Stimulated activated CD8-positive, alpha-beta memory T cell treated with anti-CD3 and anti-CD28 coated beads, Interleukin-12 subunit alpha, Interleukin-12 subunit beta, amount 100 ng/mL, for 4 hours (primary cell): ENCODE results near the gene NDUFS7.
A peak's percentile ranks its signal among the peaks of the same experiment; 100 is the strongest.

Experiments
- DNase-seq: peaks from one replicate; pipeline ENCODE4 v3.0.0-alpha.2; 2020; ENCODE audit warnings: low read depth

The NDUFS7 gene

DNA sequence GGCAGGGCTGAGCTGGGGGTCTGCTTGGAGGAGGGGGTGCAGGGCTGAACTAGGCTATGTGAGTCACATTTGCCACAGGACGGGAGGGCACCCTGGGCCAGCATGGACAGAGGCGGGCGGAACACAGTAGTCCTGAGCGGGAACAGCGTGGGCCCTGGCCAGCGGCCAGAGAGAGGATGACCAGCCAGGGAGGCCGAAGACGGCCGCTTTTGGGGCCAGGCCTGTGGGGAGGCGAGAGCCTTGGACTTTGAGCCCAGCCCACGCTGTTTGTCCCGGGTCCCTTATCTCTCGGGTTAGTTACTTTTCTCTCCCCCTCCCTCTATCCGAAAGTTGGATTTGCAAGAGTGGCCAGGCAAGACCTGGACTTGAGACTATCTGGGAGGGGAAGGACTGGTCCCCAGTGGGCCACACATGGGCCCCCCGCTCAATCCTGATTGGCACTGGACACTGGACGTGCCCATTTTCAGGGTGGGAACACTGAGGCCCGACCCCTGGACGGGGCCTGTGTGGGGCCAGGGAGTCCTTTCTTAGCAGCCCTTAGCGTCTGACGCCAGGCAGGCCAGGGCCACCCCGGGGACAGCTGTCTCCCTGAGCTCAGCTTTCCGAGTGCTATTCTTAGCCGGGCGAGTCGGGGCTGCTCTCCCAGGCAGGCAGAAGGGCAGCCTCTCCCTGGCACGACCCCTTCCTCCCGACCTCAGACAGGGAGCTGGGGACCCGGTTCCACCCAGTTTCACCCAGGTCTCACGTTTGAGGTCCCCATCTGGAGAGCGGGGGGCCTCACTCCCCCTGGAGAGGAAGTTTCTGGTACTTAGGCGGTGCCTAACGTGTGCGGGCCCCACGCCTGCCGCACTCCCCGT is 16.8 kb downstream of the NDUFS7 start:
- DNase-seq, result no peak

DNA sequence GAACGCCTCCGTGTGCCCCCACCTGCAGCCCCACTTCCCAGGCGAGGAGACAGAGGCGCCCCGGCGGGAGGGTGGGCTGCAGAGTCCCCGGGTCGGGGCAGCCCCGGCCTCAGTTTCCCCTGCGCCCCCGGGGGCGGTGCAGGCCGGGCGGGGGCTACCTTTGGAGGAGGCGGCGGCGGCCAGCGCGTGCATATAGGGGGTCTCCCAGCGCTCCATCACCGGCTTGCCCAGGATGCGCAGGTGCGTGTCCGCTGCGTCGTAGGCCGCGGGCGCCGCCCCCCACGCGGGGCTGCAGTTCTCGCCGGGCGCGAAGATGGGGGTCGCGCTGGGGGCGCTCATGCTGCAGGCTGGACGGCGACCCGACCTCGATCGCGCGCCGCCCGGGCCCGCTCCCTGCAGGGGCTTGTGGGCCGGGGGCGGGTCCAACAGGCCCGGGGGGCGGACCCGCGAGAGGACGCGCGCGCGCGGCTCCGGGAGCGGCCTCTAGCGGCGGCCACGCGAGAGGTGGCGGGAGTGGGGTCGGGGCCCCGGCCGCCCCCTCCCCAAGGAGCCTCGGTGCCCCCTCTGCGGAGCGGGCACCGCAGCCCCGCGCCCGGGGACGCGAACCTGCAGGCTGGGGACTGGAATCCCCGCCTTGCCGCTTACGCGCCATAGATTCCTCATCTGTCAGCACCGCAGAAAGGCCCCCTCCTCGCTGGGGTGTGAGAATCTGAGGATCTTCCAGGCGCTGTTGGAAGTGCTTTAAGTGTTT is 17.6 kb downstream of the NDUFS7 start, which contains the start of gene GAMT:
Gene GAMT, minus strand, starts transcription at position 405 of the 751 bp plus-strand sequence. Its CDS starts 66 bp downstream, at position 339.
- DNase-seq, result peak; percentile 43

DNA sequence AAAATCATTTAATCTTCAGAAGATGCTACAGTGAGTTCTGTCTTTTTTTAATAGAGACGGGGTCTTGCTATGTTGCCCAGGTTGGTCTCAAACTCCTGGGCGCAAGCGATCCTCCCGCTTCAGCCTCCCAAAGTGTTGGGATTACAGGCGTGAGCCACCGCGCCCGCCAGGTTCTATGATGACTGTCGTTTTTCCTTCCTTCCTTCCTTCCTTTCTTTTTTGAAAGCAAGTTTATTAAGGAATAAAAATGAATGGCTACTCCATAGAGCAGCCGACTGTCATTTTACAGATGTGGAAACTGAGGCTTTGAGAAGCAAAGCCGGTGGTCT is 18.1 kb downstream of the NDUFS7 start:
- no peak for DNase-seq

DNA sequence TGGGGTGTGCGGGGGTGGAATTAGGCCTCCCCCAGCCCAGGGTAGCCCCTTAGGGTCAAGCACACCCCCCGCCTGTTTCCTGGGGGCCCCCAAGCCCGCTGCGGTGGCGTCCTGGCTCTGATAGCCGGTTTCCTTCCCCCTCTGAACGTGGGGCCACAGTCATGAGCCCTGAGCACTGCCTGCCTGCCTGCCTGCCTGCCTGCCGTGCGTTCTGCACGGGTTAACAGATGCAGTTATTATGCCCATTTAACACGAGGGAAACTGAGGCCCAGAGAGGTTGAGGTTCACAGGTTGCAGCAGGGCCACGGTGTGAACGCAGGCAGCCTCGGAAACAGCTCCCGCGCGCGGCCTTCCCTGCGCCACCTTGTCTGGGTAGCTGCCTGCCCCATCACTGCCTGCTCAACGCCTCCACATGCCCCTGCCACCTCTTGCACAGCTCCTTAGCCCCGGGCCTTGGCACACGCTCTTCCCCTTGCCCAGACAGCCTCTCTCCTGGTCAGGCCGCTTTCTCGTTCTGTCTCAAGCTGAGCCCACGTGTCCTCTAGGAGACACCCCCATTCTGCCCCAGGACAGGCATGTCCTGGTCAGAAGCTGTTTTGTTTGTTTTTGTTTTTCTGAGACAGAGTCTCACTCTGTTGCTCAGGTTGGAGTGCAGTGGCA is 18.8 kb downstream of the NDUFS7 start:
- DNase-seq, result no peak

DNA sequence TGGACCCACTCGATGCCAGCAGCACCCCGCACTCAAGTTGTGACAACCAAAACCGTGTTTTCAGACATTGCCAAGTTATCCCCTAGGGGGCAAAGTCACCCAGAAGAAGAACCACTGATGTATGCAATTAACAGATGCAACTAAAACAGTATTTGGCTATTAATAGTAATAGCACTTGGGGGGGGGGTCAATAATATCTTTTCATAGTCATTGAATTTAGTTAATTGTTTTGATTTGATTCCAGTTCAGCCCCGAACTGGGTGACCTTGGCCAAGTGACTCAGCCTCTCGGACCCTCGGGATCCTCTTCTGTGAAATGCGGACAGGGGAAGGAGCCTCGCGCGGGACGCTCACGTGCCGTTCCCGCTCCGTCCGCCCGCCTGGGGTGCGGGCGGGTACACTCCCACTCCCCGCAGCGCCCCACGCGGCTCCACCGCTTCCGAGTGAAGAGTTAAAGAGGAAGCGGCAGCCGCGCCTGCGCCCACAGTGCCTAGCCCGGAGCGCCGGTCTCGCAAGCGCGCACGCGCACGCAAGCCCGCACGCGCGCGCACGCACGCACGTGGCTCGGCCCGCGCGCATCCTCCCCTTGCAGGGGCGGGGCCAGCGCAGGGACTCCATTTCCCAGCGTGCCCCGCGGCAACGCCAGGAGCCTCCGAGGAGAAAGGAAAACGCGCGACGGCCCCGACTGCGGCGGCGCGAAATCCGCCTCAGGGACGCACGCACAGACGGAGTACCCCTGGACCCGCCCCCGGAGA is 23.2 kb downstream of the NDUFS7 start:
- peak; percentile 100 for DNase-seq

DNA sequence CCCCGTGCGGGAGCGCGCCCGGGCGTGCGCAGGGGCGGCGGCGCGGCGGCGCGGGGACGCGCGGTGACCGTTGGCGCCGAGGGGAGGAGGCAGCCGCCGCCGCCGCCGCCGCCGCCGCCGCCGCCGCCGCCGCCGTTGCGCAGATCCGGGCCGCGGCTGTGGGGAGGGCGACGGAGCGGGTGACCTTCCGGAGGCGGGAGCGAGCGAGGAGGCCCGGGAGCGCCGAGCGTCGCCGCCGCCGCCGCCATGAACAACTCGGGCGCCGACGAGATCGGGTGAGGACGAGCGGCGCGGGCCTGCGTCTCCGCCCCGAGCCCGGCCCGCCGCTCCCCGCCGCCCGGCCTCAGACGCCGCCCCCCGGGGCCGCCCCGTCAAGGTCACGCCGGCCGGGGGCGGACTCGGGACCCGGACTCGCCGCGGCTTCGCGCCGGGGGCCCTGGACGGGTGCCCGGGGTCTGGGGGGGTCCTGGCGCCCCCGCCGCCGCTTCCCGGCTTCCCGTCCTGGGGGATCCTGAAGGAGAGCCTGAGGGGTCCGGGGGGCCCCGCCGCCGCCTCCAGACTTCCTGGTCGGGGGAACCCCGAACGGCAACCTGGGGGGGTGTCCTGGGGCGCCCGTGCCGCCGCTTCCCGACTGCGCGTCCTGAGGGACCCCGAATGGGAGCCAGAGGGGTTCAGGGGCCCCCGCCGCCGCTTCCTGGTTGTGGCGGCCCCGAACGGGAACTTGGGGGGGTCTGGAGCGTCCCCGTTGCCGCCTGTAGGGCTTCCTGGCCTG is 24.0 kb downstream of the NDUFS7 start, which contains the start of gene DAZAP1:
Gene DAZAP1, plus strand, starts transcription at position 59 of the 772 bp plus-strand sequence. Its CDS starts 188 bp downstream, at position 247.
- DNase-seq, result peak; percentile 43

DNA sequence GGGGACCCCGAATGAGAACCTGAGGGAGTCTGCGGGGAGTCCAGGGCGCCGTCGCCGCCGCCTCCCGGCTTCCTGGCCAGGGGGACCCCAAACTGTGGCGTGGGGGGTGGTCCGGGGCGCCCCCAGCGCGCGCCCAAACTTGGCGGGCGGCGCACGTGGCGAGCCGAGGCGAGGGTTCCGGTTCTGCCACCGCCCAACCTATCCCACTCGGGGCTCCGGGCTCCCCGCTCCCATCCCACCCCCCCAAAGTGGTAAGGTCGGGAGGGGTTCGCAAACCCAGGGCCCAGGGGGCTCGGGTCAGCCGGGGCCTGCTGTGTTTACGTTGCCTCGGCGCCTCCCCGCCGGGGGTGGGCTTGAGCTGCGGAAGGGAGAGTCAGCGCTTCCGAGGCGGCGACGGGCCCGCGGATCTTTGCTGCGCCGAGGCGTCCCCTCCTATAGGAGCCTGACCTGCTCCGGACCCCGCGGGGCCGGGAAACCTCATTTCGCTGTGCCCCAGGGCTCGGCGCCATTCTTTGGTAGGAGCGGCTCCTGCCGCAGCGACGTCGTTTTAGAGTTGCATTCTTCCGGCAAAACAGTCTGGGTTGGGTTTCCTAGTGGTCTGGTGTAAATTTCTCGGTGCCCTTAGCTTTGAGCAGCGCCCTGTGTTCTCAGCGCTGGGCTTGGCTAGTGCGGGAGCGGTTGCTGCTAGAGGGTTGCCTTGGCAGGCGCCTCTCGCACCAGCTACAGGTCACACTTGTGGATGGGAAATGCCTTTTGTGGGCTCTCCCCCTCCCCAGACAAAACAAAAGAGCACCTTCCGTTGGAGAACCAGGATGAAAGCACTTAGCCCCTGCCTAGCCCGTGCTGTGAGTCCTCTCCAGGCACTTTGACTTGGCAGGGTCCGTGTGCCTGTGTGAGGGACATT is 24.8 kb downstream of the NDUFS7 start:
- DNase-seq, result peak; percentile 42

DNA sequence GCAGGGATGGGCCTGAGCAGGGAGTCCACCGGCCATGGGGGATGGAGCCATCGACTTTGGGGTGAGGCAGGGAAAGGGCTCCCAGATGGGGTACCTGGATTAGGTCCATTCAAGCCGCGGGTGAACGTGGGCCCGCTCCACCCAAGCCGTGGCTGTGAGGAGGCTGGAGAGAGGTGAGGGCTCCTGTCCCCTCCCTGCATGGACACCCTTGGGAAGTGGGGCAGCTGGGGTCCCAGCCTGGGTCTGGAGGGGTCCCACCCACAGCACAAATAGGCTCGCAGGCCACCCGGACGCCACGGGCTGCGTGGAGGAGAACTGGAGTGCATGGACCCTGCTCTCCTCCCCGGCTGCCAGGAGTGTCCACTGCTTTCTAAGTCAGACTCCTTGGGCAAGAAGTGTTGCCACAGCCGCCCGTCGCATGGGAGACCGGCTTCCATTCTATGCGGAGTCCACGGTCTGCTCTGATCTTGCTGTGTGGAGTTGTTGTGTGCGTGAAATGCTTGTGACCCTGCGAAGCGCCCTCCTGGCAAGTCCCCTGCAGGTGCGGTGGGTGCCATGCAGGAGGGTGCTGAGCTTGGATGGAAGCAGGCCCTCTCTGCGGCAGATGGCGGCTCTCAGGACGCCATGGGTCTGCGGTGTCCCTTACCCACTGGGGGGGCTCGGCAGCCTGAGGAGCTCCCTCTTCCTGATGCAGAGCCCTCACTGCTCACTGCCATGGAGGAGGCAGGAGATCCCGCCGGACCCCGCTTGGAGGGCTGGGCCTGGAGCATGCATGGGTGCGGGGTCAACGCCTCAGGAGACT is 25.7 kb downstream of the NDUFS7 start:
- DNase-seq, result no peak

DNA sequence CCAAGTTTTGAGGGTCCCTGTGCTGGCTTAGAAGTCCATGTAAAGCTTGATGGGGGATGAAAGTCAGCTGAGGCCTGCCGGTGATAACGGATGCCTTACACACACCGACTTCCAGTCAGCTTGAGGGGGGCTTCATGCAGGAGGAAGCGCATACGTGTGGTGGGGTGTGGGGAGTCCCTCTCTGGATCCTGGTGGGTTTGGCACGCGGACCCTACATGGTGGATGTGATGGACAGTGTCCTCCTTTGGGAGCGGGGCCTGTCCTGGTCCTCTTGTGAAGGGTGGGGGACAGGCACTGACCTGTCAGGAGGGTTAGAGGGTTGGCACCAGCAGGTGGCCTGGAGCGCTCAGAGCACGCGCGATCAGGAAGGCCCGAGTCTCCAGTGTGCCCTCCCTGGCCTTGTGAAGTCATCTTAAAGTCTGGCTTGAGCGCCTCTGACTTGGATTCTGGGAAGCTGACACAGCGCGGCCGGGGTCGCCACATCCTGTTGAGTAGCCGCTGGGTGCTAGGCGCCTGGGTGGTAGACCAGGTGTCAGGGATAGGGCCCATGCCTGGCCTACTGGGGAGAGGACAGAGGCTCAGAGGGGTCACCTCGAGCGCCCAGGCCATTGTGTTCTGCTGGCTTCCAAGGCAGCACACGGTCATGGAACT is 26.6 kb downstream of the NDUFS7 start:
- DNase-seq, result no peak

DNA sequence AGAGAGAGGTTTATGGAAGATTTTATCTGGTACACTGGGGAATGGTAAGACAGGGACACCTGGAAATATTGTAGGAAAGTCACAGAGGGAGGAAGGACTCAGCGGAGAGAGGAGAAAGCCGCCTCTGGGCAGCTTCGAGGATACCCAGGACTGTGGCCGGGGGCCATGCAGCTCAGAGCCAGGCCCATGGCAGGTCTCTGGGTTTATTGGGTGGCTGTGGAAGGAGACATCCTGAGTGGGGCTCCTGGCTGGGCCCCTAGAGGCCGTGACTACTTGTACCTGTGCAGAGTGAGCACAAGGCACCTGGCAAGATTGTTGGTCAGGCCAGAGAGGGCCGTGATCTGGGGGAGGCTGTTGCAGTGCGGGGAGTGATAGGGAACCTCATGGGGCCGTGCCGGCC is 27.1 kb downstream of the NDUFS7 start:
- DNase-seq, result no peak

DNA sequence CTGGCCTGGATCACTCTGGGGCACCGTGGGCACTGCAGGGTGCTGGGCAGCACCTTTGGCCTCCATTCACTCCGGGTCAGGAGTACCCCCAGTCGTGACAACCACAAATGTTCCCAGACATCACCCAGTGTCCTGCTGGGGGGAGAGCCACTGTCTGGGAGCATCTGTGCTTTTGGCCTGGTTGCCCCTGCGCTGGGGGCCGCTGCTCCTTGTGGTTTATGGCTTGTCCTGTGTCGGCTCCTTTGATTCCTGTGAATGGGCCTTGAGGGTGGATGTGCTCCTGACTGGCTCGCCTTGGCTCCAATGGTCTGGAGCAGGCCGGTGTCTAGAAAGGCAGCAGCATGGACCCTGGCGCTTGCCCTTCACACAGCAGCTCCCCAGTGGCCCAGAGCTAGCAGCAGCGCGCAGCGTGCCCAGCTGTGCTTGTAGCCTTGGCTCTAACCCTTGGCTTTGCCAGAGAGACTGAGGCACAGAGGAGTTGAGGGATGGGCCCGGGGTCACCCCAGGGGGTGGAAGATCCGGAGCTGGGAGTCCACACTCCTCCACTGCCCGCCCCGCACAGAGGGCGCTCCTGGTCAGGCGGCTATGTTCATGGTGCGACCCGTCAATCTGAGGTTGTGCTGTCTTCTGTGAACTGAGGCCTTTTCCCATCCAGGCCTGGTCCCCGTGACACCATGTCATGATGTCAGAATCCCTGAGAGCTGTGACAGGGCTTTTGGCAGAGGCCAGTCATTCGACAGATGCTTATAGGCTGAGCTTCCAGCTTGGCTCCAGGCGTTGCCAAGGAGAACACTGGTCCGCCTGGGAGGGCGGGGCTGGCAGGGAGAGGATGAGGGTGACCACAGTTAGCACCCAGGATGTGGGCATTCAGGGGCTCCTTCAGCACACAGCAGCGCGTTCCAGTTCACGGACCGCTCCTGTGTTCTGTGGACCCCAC is 27.8 kb downstream of the NDUFS7 start:
- DNase-seq, result no peak

DNA sequence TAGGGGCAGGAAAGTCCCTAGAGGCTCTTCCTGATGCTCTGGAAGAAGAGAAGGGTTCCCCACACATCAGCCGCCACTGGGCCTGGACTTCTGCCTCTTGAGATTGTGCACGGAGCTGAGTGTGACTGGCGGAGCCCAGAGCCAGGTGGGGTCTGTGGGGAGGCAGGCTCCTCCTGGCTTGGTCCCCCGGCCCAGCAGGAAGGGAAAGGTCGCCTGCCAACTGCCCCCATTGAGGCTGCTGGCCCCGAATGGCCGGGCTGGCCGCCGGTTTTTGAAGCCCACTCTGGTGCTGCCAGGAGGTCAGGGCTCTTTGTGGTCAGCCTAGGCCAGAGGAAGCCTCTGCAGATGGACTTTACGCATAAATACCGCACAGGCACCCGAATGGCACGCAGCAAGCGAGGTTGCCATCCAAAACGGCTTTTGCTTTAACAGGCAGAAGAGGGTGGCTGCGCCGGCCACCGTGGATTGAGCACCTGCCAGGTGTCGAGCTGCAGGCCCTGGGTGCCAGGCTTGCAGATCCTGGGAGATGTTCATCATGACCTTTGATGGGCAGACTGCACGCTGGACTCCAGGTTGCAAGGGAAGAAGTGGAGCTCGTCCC is 28.7 kb downstream of the NDUFS7 start:
- DNase-seq, result no peak

DNA sequence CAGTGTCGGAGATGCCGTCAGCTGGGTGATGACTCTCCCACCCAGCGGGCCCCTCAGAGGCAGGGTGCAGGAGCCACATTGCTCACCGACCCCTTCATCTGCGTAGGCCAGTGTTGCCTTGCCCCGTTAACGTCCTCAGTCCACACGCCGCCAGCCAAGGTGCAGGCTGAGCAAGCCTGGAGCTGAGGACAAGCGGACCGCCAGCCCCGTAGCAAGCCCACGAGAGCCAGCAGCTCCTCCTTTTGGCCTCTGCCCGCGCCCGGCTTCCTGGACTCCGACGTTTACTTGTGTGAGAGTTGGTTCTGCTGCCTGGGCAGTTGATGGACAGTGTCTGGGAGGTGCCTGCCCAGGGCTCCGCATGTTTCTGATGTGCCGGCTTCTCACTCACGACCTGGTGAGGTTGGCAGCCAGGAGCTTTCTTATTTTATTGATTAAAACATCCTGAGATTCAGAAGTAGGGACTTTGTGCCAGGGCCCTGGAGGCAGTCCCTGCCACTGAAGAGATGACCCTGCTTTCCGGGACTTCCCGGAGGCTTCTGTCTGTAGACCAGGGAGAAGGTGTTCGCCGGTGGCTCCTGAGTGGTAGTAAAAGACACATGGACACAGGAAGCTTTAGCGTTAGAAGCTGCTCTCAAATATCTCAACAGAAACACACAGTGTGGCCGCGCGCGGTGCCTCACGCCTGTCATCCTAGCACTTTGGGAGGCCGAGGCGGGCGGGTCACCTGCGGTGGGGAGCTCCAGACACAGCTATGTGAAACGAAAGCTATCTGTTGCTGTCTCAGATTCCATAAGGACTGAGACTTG is 29.5 kb downstream of the NDUFS7 start:
- DNase-seq, result no peak

DNA sequence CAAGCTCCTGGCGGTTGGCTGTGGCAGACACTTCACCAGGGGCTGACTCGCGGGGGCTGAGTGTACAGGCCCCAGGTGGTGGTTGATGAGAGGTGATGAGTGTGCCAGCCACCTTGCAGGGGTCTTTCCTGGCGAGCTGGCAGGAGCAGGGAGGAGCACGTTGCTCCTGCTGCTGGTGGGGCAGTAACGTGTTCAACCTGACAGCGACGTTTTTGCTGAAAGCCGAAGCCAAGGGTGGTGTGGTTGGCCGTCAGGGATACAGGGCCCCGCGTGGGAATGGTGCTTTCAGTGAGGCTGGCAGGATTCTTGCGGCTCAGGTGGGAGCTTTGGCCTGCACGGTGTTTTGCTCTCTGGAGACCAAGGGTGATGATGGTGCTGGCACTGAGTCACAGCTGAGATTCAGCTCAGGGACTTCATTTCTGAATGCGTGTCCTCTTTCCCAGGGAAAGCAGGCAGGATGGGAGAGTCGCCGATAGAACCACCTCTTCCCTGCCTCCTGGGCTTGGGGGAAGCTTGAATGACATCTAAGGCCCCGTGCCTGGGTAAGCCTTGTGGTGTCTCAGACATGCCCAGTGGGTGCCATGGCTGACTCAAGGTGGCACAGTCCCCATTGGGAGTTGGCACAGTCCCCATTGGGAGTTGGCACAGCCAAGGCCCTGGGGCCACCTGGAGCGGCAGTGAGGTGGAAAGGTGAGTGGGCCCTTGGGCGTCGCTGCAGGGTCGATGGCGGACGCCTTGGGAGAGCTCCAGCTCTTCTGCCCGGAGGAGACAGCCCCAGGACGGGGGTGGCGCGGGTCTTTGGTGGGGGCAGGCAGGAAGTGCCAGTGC is 32.5 kb downstream of the NDUFS7 start:
- DNase-seq, result no peak

DNA sequence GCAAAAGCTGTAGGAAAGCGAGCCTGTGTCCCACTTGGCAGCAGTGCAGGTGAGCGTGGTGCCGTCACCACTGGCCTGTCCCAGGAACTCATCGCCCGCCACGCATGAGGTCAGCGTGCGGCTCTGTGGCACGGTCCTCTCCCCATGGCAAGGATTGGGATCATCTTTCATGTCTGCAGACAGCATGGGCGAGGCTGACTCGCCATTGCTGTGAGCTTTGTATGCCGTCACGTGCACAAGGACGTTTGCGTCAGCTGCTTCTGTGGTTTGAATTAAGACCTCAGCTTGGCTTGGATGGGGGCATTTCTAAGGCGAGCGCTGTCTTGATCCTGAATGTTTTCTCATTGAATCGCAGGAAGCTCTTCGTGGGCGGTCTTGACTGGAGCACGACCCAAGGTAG is 33.4 kb downstream of the NDUFS7 start:
- no peak for DNase-seq
